ENCODE measurements around the gene FOXL3. TPM values are rescaled to one million over a fixed set of nuclear protein-coding genes. Genes with fewer than 3 reads are reported as not detected.

FOXL3 gene
- total and polyA plus RNA-seq, 7 donors: not detected

GRCh38 chr7:284762-285722, 4.9 kb upstream of the FOXL3 start:
- TF ChIP-seq CTCF (IDR thresholded peaks at IDR 0.05): no peak
- no peak for DNase-seq
- Histone ChIP-seq H3K4me3 (no peak overlapping the region), H3K36me3 (ENCODE audit: insufficient read depth in 1 of 2, low read depth in 1 of 2) (no peaks in the 10 kb centered on the region), H3K9me3 (no peaks in the 10 kb centered on the region), H3K27ac (no peak overlapping the region), H3K27me3 (ENCODE audit: insufficient read depth in 3 of 3, low read length in 2 of 3) (peaks cover 0 to 66% (median 16%) of the 10 kb centered on the region in 3 donors), H3K4me1 (no peaks in the 10 kb centered on the region)
- WGBS, 3 donors: 73 to 75% (median 73%) methylated on average over 37 of the region's 37 CpGs
- ATAC-seq: no peak
- intact Hi-C loops (cut with DNase I): no loop called here

- H3K4me1 ChIP-seq: no peaks in the 10 kb centered on the region
- intact Hi-C loops (cut with DNase I): no loop called here
- WGBS, 3 donors: 70 to 76% (median 72%) methylated on average over 16 of the region's 16 CpGs
- no peak overlapping the region for H3K4me3 ChIP-seq
- no peaks in the 10 kb centered on the region for H3K9me3 ChIP-seq
- no peak for TF ChIP-seq CTCF (IDR thresholded peaks at IDR 0.05)
- DNase-seq (no peak), ATAC-seq (no peak)
- H3K27me3 ChIP-seq (ENCODE audit: insufficient read depth in 3 of 3, low read length in 2 of 3): peaks cover 0 to 73% (median 23%) of the 10 kb centered on the region in 3 donors
- no peaks in the 10 kb centered on the region for H3K36me3 ChIP-seq (ENCODE audit: insufficient read depth in 1 of 2, low read depth in 1 of 2)
- H3K27ac ChIP-seq: no peak overlapping the region
Observed at GRCh38 chr7:285731-286130, 4.2 kb upstream of the FOXL3 start.

- ATAC-seq (no peak), DNase-seq (no peak)
- WGBS, 3 donors: 82% methylated on average over 18 of the region's 18 CpGs
- Histone ChIP-seq H3K4me3 (no peak overlapping the region), H3K27ac (no peak overlapping the region), H3K9me3 (no peaks in the 10 kb centered on the region), H3K36me3 (ENCODE audit: insufficient read depth in 1 of 2, low read depth in 1 of 2) (no peaks in the 10 kb centered on the region), H3K27me3 (ENCODE audit: insufficient read depth in 3 of 3, low read length in 2 of 3) (peaks cover 0 to 71% (median 27%) of the 10 kb centered on the region in 3 donors), H3K4me1 (no peaks in the 10 kb centered on the region)
- intact Hi-C loops (cut with DNase I): no loop called here
- TF ChIP-seq CTCF (IDR thresholded peaks at IDR 0.05): no peak
Observed at GRCh38 chr7:286266-286665, 3.7 kb upstream of the FOXL3 start.

- intact Hi-C loops (cut with DNase I): no loop called here
- 65 to 66% (median 66%) methylated on average over 13 to 14 of the region's 14 CpGs for WGBS, 3 donors
- DNase-seq (no peak), ATAC-seq (no peak)
- Histone ChIP-seq H3K4me1 (no peaks in the 10 kb centered on the region), H3K4me3 (no peak overlapping the region), H3K9me3 (no peaks in the 10 kb centered on the region), H3K27me3 (ENCODE audit: insufficient read depth in 3 of 3, low read length in 2 of 3) (peaks cover 0 to 81% (median 33%) of the 10 kb centered on the region in 3 donors), H3K27ac (no peak overlapping the region), H3K36me3 (ENCODE audit: insufficient read depth in 1 of 2, low read depth in 1 of 2) (no peaks in the 10 kb centered on the region)
- TF ChIP-seq CTCF (IDR thresholded peaks at IDR 0.05): no peak
Observed at GRCh38 chr7:288671-289101, 1.3 kb upstream of the FOXL3 start.

Measured in psoas muscle (tissue), 8 donors.